GM18951 (cell line): Measurements from ENCODE around the gene KRTAP3-2.

Source experiments
- POLR2A ChIP-seq: IDR thresholded peaks from 4 replicates; pipeline ENCODE4 v1.6.1; 2011; ENCODE audit warnings: mild to moderate bottlenecking; ENCODE audit not compliant: insufficient read length, insufficient read depth; ENCODE audit errors: extremely low read depth
- in situ Hi-C: fragments of 300-500 bp; cut with MboI; formaldehyde crosslinking; loops from one replicate; pipeline ENCODE4 v1.12.0; 2022; ENCODE audit warnings: low sequenced_read_pairs, mixed read lengths, inconsistent platforms; ENCODE audit not compliant: unreplicated experiment

The KRTAP3-2 gene

GRCh38 chr17:41019415-41019814, 19.7 kb upstream of the KRTAP3-2 start:
- in situ Hi-C loops, result no loop called here
- TF ChIP-seq POLR2A, result no peak

- in situ Hi-C loops, result no loop called here
Measured at GRCh38 chr17:41018541-41018940, 18.8 kb upstream of the KRTAP3-2 start.

DNA sequence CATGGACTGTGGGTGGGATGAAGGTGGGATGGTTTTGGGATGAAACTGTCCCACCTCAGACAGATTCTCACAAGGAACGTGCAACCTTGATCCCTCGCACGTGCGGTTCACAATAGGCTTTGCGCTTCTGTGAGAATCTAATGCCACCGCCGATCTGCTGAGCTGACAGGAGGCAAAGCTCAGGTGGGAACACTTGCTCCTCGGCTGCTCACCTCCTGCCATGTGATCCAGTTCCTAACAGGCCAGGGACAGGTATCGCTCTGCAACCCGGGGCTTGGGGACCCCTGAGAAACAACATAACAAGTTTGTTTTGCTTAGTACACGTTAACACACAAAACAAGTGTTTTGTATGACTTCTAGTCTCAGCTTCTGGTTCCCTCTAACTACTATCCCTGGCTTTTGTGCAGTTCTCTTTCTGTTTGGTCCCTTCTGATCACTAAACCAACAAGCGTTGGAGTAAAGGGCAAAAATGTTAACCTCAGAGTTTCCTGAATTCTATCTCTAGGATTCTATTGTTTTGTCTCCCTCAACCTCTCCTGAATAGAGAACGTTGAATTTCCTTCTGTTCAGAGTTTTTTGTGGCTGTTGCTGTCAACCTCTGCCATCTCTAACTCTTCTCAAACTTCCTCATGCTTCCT, 17.0 kb upstream of the KRTAP3-2 start:
- in situ Hi-C loops, result no loop called here
- TF ChIP-seq POLR2A, result no peak

More at GRCh38 chr17:41018541-41018940, 18.8 kb upstream of the KRTAP3-2 start:
- TF ChIP-seq POLR2A, result no peak

- TF ChIP-seq POLR2A, result no peak
- in situ Hi-C loops, result no loop called here
Measured at GRCh38 chr17:41015454-41015853, 15.7 kb upstream of the KRTAP3-2 start.

- in situ Hi-C loops, result no loop called here
- TF ChIP-seq POLR2A, result no peak
Measured at GRCh38 chr17:41013606-41014005, 13.9 kb upstream of the KRTAP3-2 start.

GRCh38 chr17:41013181-41013580, 13.5 kb upstream of the KRTAP3-2 start:
- in situ Hi-C loops, result no loop called here
- TF ChIP-seq POLR2A, result no peak

GRCh38 chr17:41012326-41013120, 12.8 kb upstream of the KRTAP3-2 start:
- TF ChIP-seq POLR2A, result no peak
- in situ Hi-C loops, result no loop called here

- in situ Hi-C loops, result no loop called here
- TF ChIP-seq POLR2A, result no peak
Measured at GRCh38 chr17:41010441-41010840, 10.7 kb upstream of the KRTAP3-2 start.

GRCh38 chr17:41009936-41010335, 10.2 kb upstream of the KRTAP3-2 start:
- in situ Hi-C loops, result no loop called here
- TF ChIP-seq POLR2A, result no peak

GRCh38 chr17:41009301-41009760, 9.6 kb upstream of the KRTAP3-2 start:
- TF ChIP-seq POLR2A, result no peak
- in situ Hi-C loops, result no loop called here

- in situ Hi-C loops, result no loop called here
- TF ChIP-seq POLR2A, result no peak
Measured at GRCh38 chr17:41008811-41009210, 9.1 kb upstream of the KRTAP3-2 start, which contains the start of gene KRTAP3-1. KRTAP3-1 (minus strand) TSS chr17:41009128; CDS start chr17:41009074, 54 bp downstream.

DNA sequence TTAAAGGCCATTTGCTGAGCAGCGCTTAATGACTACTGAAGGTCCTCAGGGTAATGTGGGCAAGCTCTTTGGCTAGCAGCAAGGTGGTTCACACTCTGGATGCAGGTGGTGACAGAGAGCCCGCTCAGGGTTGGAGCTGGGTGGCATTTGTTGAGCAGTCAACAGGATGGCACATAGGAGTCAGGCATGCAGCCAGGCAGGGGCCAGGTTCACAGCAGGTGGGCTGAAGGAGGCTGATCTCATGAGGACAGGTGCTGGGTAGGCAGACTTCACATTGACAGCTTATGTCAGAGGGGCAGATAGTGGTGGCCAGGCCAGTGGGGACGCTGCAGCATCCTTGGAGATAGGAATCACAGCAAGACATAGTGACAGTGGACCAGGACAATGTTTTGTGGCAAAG, 4.7 kb upstream of the KRTAP3-2 start:
- in situ Hi-C loops, result no loop called here
- TF ChIP-seq POLR2A, result no peak

DNA sequence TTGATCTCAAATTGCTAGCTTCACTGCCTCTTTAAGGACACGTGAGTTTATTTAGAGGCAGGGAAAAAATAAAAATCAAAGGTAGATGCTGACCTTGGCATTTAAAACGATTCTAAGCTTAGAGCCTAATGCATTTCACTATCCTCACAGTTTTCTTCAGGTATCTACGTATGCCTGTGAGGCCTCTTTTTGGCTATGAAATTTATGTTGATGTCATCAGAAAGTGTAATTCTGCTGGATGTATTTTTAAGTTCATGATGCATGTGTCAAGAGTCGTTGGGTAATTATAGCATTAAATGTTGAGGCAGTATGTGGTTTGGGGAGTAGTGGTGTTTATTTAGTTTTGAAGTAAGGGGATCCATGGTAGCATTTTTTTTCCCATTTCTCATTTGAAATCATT, 4.2 kb upstream of the KRTAP3-2 start:
- TF ChIP-seq POLR2A, result no peak
- in situ Hi-C loops, result no loop called here

GRCh38 chr17:41002814-41003213, 3.1 kb upstream of the KRTAP3-2 start:
- no peak for TF ChIP-seq POLR2A
- in situ Hi-C loops, result no loop called here
